IMR-90 (cell line): ENCODE measurements around the gene SMCP. TPM values are rescaled to one million over a fixed set of nuclear protein-coding genes. Genes with fewer than 3 reads are reported as not detected.

Experiments used
- ATAC-seq: fragments of 200-7000 bp; cut with Tn5 transposase; 2 replicates; pipeline ENCODE4 v1.9.1; 2020; ENCODE audit warnings: low read depth, mild to moderate bottlenecking, moderate library complexity
- BruUV-seq: library from RNA; stranded (reverse); fragments of 400-500 nt; replicated peaks from 2 replicates; lab custom pipeline; 2021; lab: Mats Ljungman, UMichigan
- CTCF ChIA-PET: fragments of 300-600 bp; formaldehyde crosslinking; extraction: SDS; loops from one replicate; lab custom pipeline; 2021; ENCODE audit warnings: antibody characterized with exemption; lab: Yijun Ruan, JAX
- POLR2A ChIA-PET: fragments of 300-600 bp; sonication (Branson Sonifier 250); formaldehyde crosslinking; loops from one replicate; lab custom pipeline; 2022; ENCODE audit warnings: antibody characterized with exemption; ENCODE audit not compliant: unreplicated experiment; lab: Charles Lee
- DNase-seq: peaks from one replicate; pipeline ENCODE4 v3.0.0; 2013
- H2AFZ ChIP-seq: replicated peaks from 2 replicates; pipeline ENCODE3; 2013; ENCODE audit warnings: low read length, mild to moderate bottlenecking; ENCODE audit not compliant: poor library complexity
- H2AK5ac ChIP-seq: 2 replicates; pipeline ENCODE4 v1.6.1; 2013; ENCODE audit warnings: low read depth, low read length, inconsistent platforms
- H2AK9ac ChIP-seq: replicated peaks from 2 replicates; pipeline ENCODE3; 2013; ENCODE audit warnings: mild to moderate bottlenecking, low read depth, low read length, moderate library complexity; ENCODE audit not compliant: poor library complexity
- H2BK120ac ChIP-seq: 2 replicates; pipeline ENCODE4 v1.6.1; 2013; ENCODE audit warnings: low read depth, low read length, inconsistent platforms
- H2BK15ac ChIP-seq: 3 replicates; pipeline ENCODE4 v1.6.1; 2013; ENCODE audit warnings: low read depth, low read length, inconsistent platforms
- H2BK20ac ChIP-seq: 2 replicates; pipeline ENCODE4 v1.6.1; 2013; ENCODE audit warnings: low read depth, mild to moderate bottlenecking, inconsistent platforms, low read length, moderate library complexity
- H2BK5ac ChIP-seq: 2 replicates; pipeline ENCODE4 v1.6.1; 2013; ENCODE audit warnings: mild to moderate bottlenecking, low read depth, low read length, inconsistent platforms; ENCODE audit not compliant: poor library complexity, severe bottlenecking
- H3K14ac ChIP-seq: replicated peaks from 2 replicates; pipeline ENCODE4 v1.6.1; 2013; ENCODE audit warnings: low read depth, low read length, inconsistent platforms
- H3K18ac ChIP-seq: 2 replicates; pipeline ENCODE4 v1.6.1; 2013; ENCODE audit warnings: low read depth, low read length, control low read depth
- H3K23ac ChIP-seq: 2 replicates; pipeline ENCODE4 v1.6.1; 2013; ENCODE audit warnings: low read depth, low read length, inconsistent platforms
- H3K27ac ChIP-seq: 2 replicates; pipeline ENCODE4 v1.5.1; 2013; ENCODE audit warnings: mild to moderate bottlenecking, control low read depth, low read length; ENCODE audit not compliant: insufficient read depth
- H3K27me3 ChIP-seq: 2 replicates; pipeline ENCODE4 v1.6.1; 2013; ENCODE audit warnings: low read length; ENCODE audit not compliant: control insufficient read depth, insufficient read depth
- H3K36me3 ChIP-seq: 2 replicates; pipeline ENCODE4 v1.6.1; 2013; ENCODE audit warnings: low read length, mixed read lengths; ENCODE audit not compliant: control insufficient read depth, insufficient read depth
- H3K4ac ChIP-seq: 2 replicates; pipeline ENCODE4 v1.6.1; 2013; ENCODE audit warnings: low read depth, low read length, inconsistent platforms
- H3K4me1 ChIP-seq: 2 replicates; pipeline ENCODE4 v1.6.1; 2013; ENCODE audit warnings: low read length, mixed read lengths; ENCODE audit not compliant: control insufficient read depth, insufficient read depth
- H3K4me2 ChIP-seq: 2 replicates; pipeline ENCODE4 v1.6.1; 2013; ENCODE audit warnings: low read depth, mild to moderate bottlenecking, control low read depth, low read length, moderate library complexity
- H3K4me3 ChIP-seq: 2 replicates; pipeline ENCODE4 v1.5.1; 2013; ENCODE audit warnings: low read depth, mild to moderate bottlenecking, control low read depth, low read length, moderate library complexity; ENCODE audit not compliant: insufficient read depth
- H3K56ac ChIP-seq: 2 replicates; pipeline ENCODE4 v1.6.1; 2013; ENCODE audit warnings: low read length, inconsistent platforms; ENCODE audit not compliant: insufficient read depth; ENCODE audit errors: extremely low read depth
- H3K79me1 ChIP-seq, 2 experiments: 2 replicates each; pipeline ENCODE4 v1.6.1; 2013; ENCODE audit warnings: low read length in 2 of 2, inconsistent platforms in 1 of 2, low read depth in 1 of 2
- H3K9ac ChIP-seq: 2 replicates; pipeline ENCODE4 v1.6.1; 2013; ENCODE audit warnings: low read depth, low read length, control low read depth
- H3K9me1 ChIP-seq: 2 replicates; pipeline ENCODE4 v1.6.1; 2013; ENCODE audit warnings: low read length, inconsistent platforms; ENCODE audit not compliant: insufficient read depth
- H3K9me3 ChIP-seq: 2 replicates; pipeline ENCODE4 v1.6.1; 2013; ENCODE audit warnings: low read length; ENCODE audit not compliant: control insufficient read depth, insufficient read depth
- H4K20me1 ChIP-seq: 2 replicates; pipeline ENCODE4 v1.6.1; 2013; ENCODE audit warnings: low read length, inconsistent platforms; ENCODE audit not compliant: insufficient read depth
- H4K5ac ChIP-seq: 2 replicates; pipeline ENCODE4 v1.6.1; 2013; ENCODE audit warnings: mild to moderate bottlenecking, low read depth, low read length, control low read depth
- H4K8ac ChIP-seq, 2 experiments: 2 replicates each; pipeline ENCODE4 v1.6.1; 2013; ENCODE audit warnings: low read depth in 2 of 2, low read length in 2 of 2, control low read depth in 1 of 2, inconsistent platforms in 1 of 2
- H4K91ac ChIP-seq: 2 replicates; pipeline ENCODE4 v1.6.1; 2013; ENCODE audit warnings: low read depth, low read length, inconsistent platforms; ENCODE audit not compliant: insufficient read depth
- FOS ChIP-seq: fragments of 150-350 bp; IDR thresholded peaks from 2 replicates; pipeline ENCODE4 v1.6.1; 2016; ENCODE audit warnings: low read depth, low read length
- MAFK ChIP-seq: IDR thresholded peaks from 2 replicates; pipeline ENCODE4 v1.6.1; 2012; ENCODE audit warnings: low read depth, low read length, improper control_type of control experiment
- MAZ ChIP-seq: IDR thresholded peaks from 2 replicates; pipeline ENCODE4 v1.6.1; 2012; ENCODE audit warnings: low read depth, mild to moderate bottlenecking, low read length, improper control_type of control experiment, moderate library complexity, borderline replicate concordance
- POLR2A ChIP-seq: IDR thresholded peaks from 2 replicates; pipeline ENCODE4 v1.6.1; 2012; ENCODE audit warnings: mild to moderate bottlenecking, low read depth, low read length
- WGBS, 2 experiments: methylation state at CpG; one replicate each; pipeline versions ENCODE4 v1.1.5 to v1.1.7; 2013; ENCODE audit warnings: missing lambda C conversion rate in 2 of 2; ENCODE audit not compliant: insufficient read length in 1 of 2; ENCODE audit errors: extremely low coverage in 2 of 2; 5-methylcytosine and 5-hydroxymethylcytosine counted together
- dilution Hi-C: fragments of 300-500 bp; cut with HindIII; formaldehyde crosslinking; loops from one replicate; pipeline ENCODE4 v1.14.3; 2018; ENCODE audit warnings: low sequenced_read_pairs; ENCODE audit not compliant: unreplicated experiment
- in situ Hi-C: fragments of 300-500 bp; cut with MboI; formaldehyde crosslinking; loops from 3 replicates; pipeline ENCODE4 v1.14.3; 2019; ENCODE audit warnings: low sequenced_read_pairs, inconsistent platforms, mixed read lengths
- intact Hi-C: fragments of 100-400 bp; cut with micrococcal nuclease; formaldehyde crosslinking; loops from 2 replicates; pipeline ENCODE4 v1.10.0; 2022
- polyA plus RNA-seq, 3 experiments: library from polyadenylated mRNA; depleted of rRNA; stranded (reverse); fragments of >200 nt; gene quantifications; 2 replicates each; pipeline ENCODE4 v1.2.3, GENCODE V29; 2012; ENCODE audit warnings: low replicate concordance in 1 of 3
- total RNA-seq: library from RNA; depleted of rRNA; stranded (reverse); fragments of >200 nt; gene quantifications from 2 replicates; pipeline ENCODE4 v1.2.3, GENCODE V29; 2012
- TF ChIP-seq, protein P1 (sequence below): fragments of 150-350 bp; IDR thresholded peaks from 2 replicates; pipeline ENCODE4 v1.6.1; 2016; ENCODE audit warnings: low read depth, mild to moderate bottlenecking, low read length, moderate library complexity, borderline replicate concordance
- TF ChIP-seq, protein P2 (sequence below): conservative IDR thresholded peaks from 2 replicates; pipeline ENCODE4 v1.5.1; 2012; ENCODE audit warnings: mild to moderate bottlenecking, low read depth, low read length, improper control_type of control experiment
- TF ChIP-seq, protein P3 (sequence below): fragments of 150-350 bp; IDR thresholded peaks from 2 replicates; pipeline ENCODE4 v1.6.1; 2017; ENCODE audit warnings: mild to moderate bottlenecking, antibody characterized with exemption, low read length, low read depth

Gene SMCP
- total and polyA plus RNA-seq, 2 of the 4 experiments (the other 2 are of a cell fraction), result not detected

DNA sequence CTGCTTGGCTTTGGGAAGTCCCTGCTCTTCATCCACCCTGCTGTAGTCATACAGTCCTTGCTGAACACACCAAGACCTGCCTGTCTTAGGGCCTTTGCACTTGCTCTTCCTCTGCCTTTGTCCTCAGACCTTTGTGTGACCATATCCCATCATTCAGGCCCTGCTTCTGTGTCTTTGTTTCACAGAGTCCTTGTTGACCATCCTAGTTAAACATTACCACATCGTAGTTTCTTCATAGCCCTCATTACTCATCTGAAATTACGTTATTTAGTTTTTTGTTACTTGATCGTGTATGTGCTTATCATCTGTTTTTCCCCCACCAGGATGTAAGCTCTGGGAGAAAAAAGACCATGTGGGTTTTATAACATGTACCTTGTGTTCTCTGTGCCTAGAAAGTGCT lies 50.5 kb downstream of the SMCP start:
- no peak for DNase-seq
- Histone ChIP-seq H3K4me3 (no peak overlapping the region), H3K4me1 (no peaks in the 10 kb centered on the region), H2BK120ac (no peak overlapping the region), H4K8ac (no peak overlapping the region), H3K56ac (no peak overlapping the region), H2AK5ac (no peak overlapping the region), H4K20me1 (no peaks in the 10 kb centered on the region), H4K5ac (no peak overlapping the region), H3K27ac (no peak overlapping the region), H2BK5ac (no peak overlapping the region), H2AFZ (no peak overlapping the region), H3K4ac (no peak overlapping the region), H3K36me3 (no peaks in the 10 kb centered on the region), H3K4me2 (no peak overlapping the region), H3K27me3 (no peaks in the 10 kb centered on the region), H2AK9ac (no peak overlapping the region), H2BK20ac (no peak overlapping the region), H3K9me3 (no peaks in the 10 kb centered on the region), H3K23ac (no peak overlapping the region), H3K18ac (no peak overlapping the region), H3K14ac (no peak overlapping the region), H3K9me1 (no peaks in the 10 kb centered on the region), H3K79me1 (no peaks in the 10 kb centered on the region), H2BK15ac (no peak overlapping the region), H3K9ac (no peak overlapping the region), H4K91ac (no peak overlapping the region)
- WGBS, 2 experiments, result no CpG with 5 or more reads among the region's 3 CpGs
- POLR2A ChIA-PET, result no interaction called here
- TF ChIP-seq MAZ (no peak), MAFK (no peak), FOS (no peak), POLR2A (no peak)
- TF ChIP-seq, protein P1, sequence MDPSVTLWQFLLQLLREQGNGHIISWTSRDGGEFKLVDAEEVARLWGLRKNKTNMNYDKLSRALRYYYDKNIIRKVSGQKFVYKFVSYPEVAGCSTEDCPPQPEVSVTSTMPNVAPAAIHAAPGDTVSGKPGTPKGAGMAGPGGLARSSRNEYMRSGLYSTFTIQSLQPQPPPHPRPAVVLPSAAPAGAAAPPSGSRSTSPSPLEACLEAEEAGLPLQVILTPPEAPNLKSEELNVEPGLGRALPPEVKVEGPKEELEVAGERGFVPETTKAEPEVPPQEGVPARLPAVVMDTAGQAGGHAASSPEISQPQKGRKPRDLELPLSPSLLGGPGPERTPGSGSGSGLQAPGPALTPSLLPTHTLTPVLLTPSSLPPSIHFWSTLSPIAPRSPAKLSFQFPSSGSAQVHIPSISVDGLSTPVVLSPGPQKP, result no peak
- TF ChIP-seq, protein P2, sequence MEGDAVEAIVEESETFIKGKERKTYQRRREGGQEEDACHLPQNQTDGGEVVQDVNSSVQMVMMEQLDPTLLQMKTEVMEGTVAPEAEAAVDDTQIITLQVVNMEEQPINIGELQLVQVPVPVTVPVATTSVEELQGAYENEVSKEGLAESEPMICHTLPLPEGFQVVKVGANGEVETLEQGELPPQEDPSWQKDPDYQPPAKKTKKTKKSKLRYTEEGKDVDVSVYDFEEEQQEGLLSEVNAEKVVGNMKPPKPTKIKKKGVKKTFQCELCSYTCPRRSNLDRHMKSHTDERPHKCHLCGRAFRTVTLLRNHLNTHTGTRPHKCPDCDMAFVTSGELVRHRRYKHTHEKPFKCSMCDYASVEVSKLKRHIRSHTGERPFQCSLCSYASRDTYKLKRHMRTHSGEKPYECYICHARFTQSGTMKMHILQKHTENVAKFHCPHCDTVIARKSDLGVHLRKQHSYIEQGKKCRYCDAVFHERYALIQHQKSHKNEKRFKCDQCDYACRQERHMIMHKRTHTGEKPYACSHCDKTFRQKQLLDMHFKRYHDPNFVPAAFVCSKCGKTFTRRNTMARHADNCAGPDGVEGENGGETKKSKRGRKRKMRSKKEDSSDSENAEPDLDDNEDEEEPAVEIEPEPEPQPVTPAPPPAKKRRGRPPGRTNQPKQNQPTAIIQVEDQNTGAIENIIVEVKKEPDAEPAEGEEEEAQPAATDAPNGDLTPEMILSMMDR, result no peak
- TF ChIP-seq, protein P3, sequence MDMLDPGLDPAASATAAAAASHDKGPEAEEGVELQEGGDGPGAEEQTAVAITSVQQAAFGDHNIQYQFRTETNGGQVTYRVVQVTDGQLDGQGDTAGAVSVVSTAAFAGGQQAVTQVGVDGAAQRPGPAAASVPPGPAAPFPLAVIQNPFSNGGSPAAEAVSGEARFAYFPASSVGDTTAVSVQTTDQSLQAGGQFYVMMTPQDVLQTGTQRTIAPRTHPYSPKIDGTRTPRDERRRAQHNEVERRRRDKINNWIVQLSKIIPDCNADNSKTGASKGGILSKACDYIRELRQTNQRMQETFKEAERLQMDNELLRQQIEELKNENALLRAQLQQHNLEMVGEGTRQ, result no peak
- in situ Hi-C loops, result no loop called here
- ATAC-seq, result no peak
- dilution Hi-C loops, result no loop called here
- intact Hi-C loops, result no loop called here
- no TSS peak for BruUV-seq
- CTCF ChIA-PET, result no interaction called here
